A204.1 (cell line): ENCODE results near the gene ARRB1.

ENCODE experiments used
- FAIRE-seq: peaks from 2 replicates; lab custom pipeline; 2012; peaks lifted over from hg19 to GRCh38; lab: Jason Lieb, UNC

ARRB1 gene

GRCh38 chr11:75246671-75247350 is 104.7 kb downstream of the ARRB1 start:
- FAIRE-seq = no peak

GRCh38 chr11:75246006-75246670 is 105.3 kb downstream of the ARRB1 start:
- no peak for FAIRE-seq

GRCh38 chr11:75245356-75246005 is 106.0 kb downstream of the ARRB1 start:
- no peak for FAIRE-seq

GRCh38 chr11:75244052-75244814 is 107.2 kb downstream of the ARRB1 start:
- FAIRE-seq = no peak

GRCh38 chr11:75242722-75243600 is 108.5 kb downstream of the ARRB1 start:
- no peak for FAIRE-seq

GRCh38 chr11:75241906-75242644 is 109.4 kb downstream of the ARRB1 start:
- FAIRE-seq = no peak

GRCh38 chr11:75241036-75241905 is 110.2 kb downstream of the ARRB1 start:
- no peak for FAIRE-seq

GRCh38 chr11:75240311-75241035 is 111.0 kb downstream of the ARRB1 start, which contains the start of gene TPBGL:
TPBGL (plus strand) TSS chr11:75240774; CDS start chr11:75241050, 276 bp downstream.
- FAIRE-seq = no peak

GRCh38 chr11:75239531-75240290 is 111.8 kb downstream of the ARRB1 start:
- no peak for FAIRE-seq

- no peak for FAIRE-seq
Observed at GRCh38 chr11:75238595-75239440, 112.6 kb downstream of the ARRB1 start.

- no peak for FAIRE-seq
Observed at GRCh38 chr11:75237050-75237449, 114.4 kb downstream of the ARRB1 start.

GRCh38 chr11:75236062-75236461 is 115.4 kb downstream of the ARRB1 start:
- no peak for FAIRE-seq

GRCh38 chr11:75233754-75234172 is 117.7 kb downstream of the ARRB1 start:
- no peak for FAIRE-seq

- FAIRE-seq = no peak
Observed at GRCh38 chr11:75230621-75231020, 120.8 kb downstream of the ARRB1 start.

- FAIRE-seq = no peak
Observed at GRCh38 chr11:75229466-75229865, 122.0 kb downstream of the ARRB1 start.

- FAIRE-seq = no peak
Observed at GRCh38 chr11:75225794-75226193, 125.7 kb downstream of the ARRB1 start.

GRCh38 chr11:75223954-75224643 is 127.4 kb downstream of the ARRB1 start:
- no peak for FAIRE-seq
